PC-9 (cell line): ENCODE results near the gene MED20.

Experiments
- EZH2 ChIP-seq: fragments of 200-600 bp; sonication (generic); IDR thresholded peaks from 2 replicates; pipeline ENCODE4 v1.8.0; 2017; ENCODE audit warnings: antibody characterized with exemption, low read depth
- TF ChIP-seq, protein P1 (sequence below): fragments of 200-600 bp; sonication (generic); conservative IDR thresholded peaks from 2 replicates; pipeline ENCODE4 v1.6.1; 2017; ENCODE audit warnings: mixed run types, antibody characterized with exemption, mild to moderate bottlenecking, moderate library complexity

DNA sequence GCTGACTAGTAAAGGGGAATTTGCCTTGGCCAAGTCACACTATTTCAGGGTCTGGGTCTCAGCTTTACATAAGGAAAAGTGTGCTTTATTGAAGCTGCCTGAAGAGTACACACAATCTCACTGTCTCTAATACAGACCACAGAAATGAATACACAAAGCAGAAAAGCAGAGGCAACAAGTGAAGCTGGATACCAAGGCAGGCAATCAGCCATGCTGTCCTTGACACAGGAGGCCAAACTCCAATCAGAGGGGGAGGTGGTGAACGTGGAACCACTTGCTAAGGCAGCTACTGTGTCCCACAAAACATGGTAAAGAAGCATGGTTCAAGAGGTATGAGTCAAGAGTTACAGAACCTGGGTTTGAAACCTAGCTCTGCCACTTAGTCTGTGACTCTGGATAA, 42.4 kb upstream of the MED20 start:
- TF ChIP-seq, protein P1, sequence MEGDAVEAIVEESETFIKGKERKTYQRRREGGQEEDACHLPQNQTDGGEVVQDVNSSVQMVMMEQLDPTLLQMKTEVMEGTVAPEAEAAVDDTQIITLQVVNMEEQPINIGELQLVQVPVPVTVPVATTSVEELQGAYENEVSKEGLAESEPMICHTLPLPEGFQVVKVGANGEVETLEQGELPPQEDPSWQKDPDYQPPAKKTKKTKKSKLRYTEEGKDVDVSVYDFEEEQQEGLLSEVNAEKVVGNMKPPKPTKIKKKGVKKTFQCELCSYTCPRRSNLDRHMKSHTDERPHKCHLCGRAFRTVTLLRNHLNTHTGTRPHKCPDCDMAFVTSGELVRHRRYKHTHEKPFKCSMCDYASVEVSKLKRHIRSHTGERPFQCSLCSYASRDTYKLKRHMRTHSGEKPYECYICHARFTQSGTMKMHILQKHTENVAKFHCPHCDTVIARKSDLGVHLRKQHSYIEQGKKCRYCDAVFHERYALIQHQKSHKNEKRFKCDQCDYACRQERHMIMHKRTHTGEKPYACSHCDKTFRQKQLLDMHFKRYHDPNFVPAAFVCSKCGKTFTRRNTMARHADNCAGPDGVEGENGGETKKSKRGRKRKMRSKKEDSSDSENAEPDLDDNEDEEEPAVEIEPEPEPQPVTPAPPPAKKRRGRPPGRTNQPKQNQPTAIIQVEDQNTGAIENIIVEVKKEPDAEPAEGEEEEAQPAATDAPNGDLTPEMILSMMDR = no peak
- no peak for TF ChIP-seq EZH2
